HCT116 (cell line): Measurements from ENCODE around the gene DNAJC2. TPM values are rescaled to one million over a fixed set of nuclear protein-coding genes. Genes with fewer than 3 reads are reported as not detected.

Experiments
- ATAC-seq: fragments of 200-7000 bp; cut with Tn5 transposase; 2 replicates; pipeline ENCODE4 v1.9.1; 2020; ENCODE audit warnings: mild to moderate bottlenecking, moderate library complexity
- BruUV-seq: library from RNA; stranded (reverse); fragments of 400-500 nt; replicated peaks from 2 replicates; lab custom pipeline; 2021; lab: Mats Ljungman, UMichigan
- CTCF ChIA-PET: fragments of 300-600 bp; sonication (Branson Sonifier 250); formaldehyde crosslinking; loops from one replicate; lab custom pipeline; 2021; ENCODE audit warnings: antibody characterized with exemption; lab: Charles Lee
- POLR2A ChIA-PET: fragments of 300-600, 350-600 bp; sonication (Branson Sonifier 250); formaldehyde crosslinking; loops from one replicate; lab custom pipeline; 2021; ENCODE audit warnings: antibody characterized with exemption; lab: Charles Lee
- RAD21 ChIA-PET, 2 experiments: fragments of 300-600 bp; sonication (Branson Sonifier 250); formaldehyde crosslinking; loops; one replicate each; lab custom pipeline; 2023; ENCODE audit warnings: low total read pairs in 2 of 2; ENCODE audit not compliant: uncharacterized antibody in 2 of 2, unreplicated experiment in 2 of 2, low non-redundant PET in 1 of 2; lab: Charles Lee
- DNase-seq: peaks from one replicate; pipeline ENCODE4 v3.0.0-alpha.2; 2010; ENCODE audit warnings: low read depth, low spot score
- H2AFZ ChIP-seq: fragments of 200-600 bp; shearing (Covaris generic), sonication (generic); 2 replicates; pipeline ENCODE4 v1.6.1; 2017; ENCODE audit warnings: low read depth, mixed run types, mixed read lengths, antibody characterized with exemption, low read length; ENCODE audit not compliant: poor library complexity, severe bottlenecking
- H3K27ac ChIP-seq: 2 replicates; pipeline ENCODE4 v1.5.1; 2012; ENCODE audit warnings: low read depth, low read length
- H3K27me3 ChIP-seq: fragments of 200-600 bp; sonication (generic); 2 replicates; pipeline ENCODE4 v1.6.1; 2016; ENCODE audit warnings: mixed run types, low read length, mixed read lengths; ENCODE audit not compliant: insufficient read depth
- H3K36me3 ChIP-seq, 2 experiments: fragments of 200-500 bp in 1 of 2; fragments of 200-600 bp in 1 of 2; sonication (Bioruptor generic) in 1 of 2; sonication (generic) in 1 of 2; 2 replicates each; pipeline versions ENCODE4 v1.5.1 to v1.6.1; 2014 to 2016; ENCODE audit warnings: low read length in 2 of 2, inconsistent platforms in 1 of 2, mixed read lengths in 1 of 2, mixed run types in 1 of 2; ENCODE audit not compliant: insufficient read depth in 2 of 2, control insufficient read depth in 1 of 2
- H3K4me1 ChIP-seq, 2 experiments: fragments of 200-600 bp in 1 of 2; sonication (generic) in 1 of 2; 2 replicates each; pipeline versions ENCODE4 v1.5.1 to v1.6.1; 2012 to 2017; ENCODE audit warnings: low read length in 2 of 2, inconsistent platforms in 1 of 2, mild to moderate bottlenecking in 1 of 2, mixed read lengths in 1 of 2, mixed run types in 1 of 2, moderate library complexity in 1 of 2; ENCODE audit not compliant: insufficient read depth in 2 of 2, control insufficient read depth in 1 of 2
- H3K4me2 ChIP-seq: fragments of 200-600 bp; sonication (generic); 2 replicates; pipeline ENCODE4 v1.6.1; 2017; ENCODE audit warnings: mixed run types, low read length, mixed read lengths
- H3K4me3 ChIP-seq, 2 experiments: fragments of 200-600 bp in 1 of 2; sonication (generic) in 1 of 2; replicated peaks in 1 of 2; 2 replicates each; pipeline ENCODE4 v1.5.1; 2011 to 2016; ENCODE audit warnings: low read length in 2 of 2, control low read depth in 1 of 2, low read depth in 1 of 2, mild to moderate bottlenecking in 1 of 2, mixed read lengths in 1 of 2, mixed run types in 1 of 2
- H3K79me2 ChIP-seq: fragments of 200-600 bp; sonication (generic); 2 replicates; pipeline ENCODE4 v1.6.1; 2017; ENCODE audit warnings: mild to moderate bottlenecking, mixed run types, low read length, moderate library complexity, mixed read lengths; ENCODE audit not compliant: insufficient read depth
- H3K9ac ChIP-seq: fragments of 200-600 bp; sonication (generic); 2 replicates; pipeline ENCODE4 v1.6.1; 2016; ENCODE audit warnings: low read length, mixed read lengths
- H3K9me2 ChIP-seq: fragments of 200-600 bp; sonication (generic), shearing (Covaris generic); 2 replicates; pipeline ENCODE4 v1.6.1; 2017; ENCODE audit warnings: mixed run types, mild to moderate bottlenecking, moderate library complexity; ENCODE audit not compliant: insufficient read depth
- H3K9me3 ChIP-seq, 2 experiments: fragments of 200-500 bp in 1 of 2; fragments of 200-600 bp in 1 of 2; sonication (Bioruptor generic) in 1 of 2; sonication (generic) in 1 of 2; 2 replicates each; pipeline ENCODE4 v1.6.1; 2014 to 2017; ENCODE audit warnings: low read length in 2 of 2, mixed read lengths in 2 of 2, inconsistent platforms in 1 of 2, low read depth in 1 of 2, mild to moderate bottlenecking in 1 of 2, mixed run types in 1 of 2, moderate library complexity in 1 of 2; ENCODE audit not compliant: control insufficient read depth in 1 of 2, insufficient read depth in 1 of 2
- H4K20me1 ChIP-seq: fragments of 200-600 bp; sonication (generic), shearing (Covaris generic); 2 replicates; pipeline ENCODE4 v1.6.1; 2017; ENCODE audit warnings: mixed run types, mild to moderate bottlenecking, moderate library complexity; ENCODE audit not compliant: insufficient read depth
- ELF1 ChIP-seq: IDR thresholded peaks from 2 replicates; pipeline ENCODE4 v1.6.1; 2012; ENCODE audit warnings: low read depth, borderline replicate concordance
- EZH2 ChIP-seq: fragments of 200-600 bp; sonication (generic); IDR thresholded peaks from 2 replicates; pipeline ENCODE4 v1.6.1; 2017; ENCODE audit warnings: antibody characterized with exemption, mixed run types
- EZH2phosphoT487 ChIP-seq: fragments of 200-600 bp; IDR thresholded peaks from 2 replicates; pipeline ENCODE4 v1.6.1; 2018; ENCODE audit warnings: antibody characterized with exemption, borderline replicate concordance
- FOSL1 ChIP-seq: IDR thresholded peaks from 2 replicates; pipeline ENCODE4 v1.6.1; 2012; ENCODE audit warnings: low read depth
- POLR2AphosphoS5 ChIP-seq: IDR thresholded peaks from 2 replicates; pipeline ENCODE4 v1.6.1; 2011; ENCODE audit warnings: mild to moderate bottlenecking, low read depth, low read length, moderate library complexity
- RAD21 ChIP-seq: IDR thresholded peaks from 2 replicates; pipeline ENCODE4 v1.6.1; 2012; ENCODE audit warnings: low read depth, mild to moderate bottlenecking
- SIN3A ChIP-seq: IDR thresholded peaks from 2 replicates; pipeline ENCODE4 v1.6.1; 2012; ENCODE audit warnings: low read depth
- SP1 ChIP-seq: IDR thresholded peaks from 2 replicates; pipeline ENCODE4 v1.6.1; 2012; ENCODE audit warnings: low read depth
- SRF ChIP-seq: IDR thresholded peaks from 2 replicates; pipeline ENCODE4 v1.6.1; 2012; ENCODE audit warnings: low read depth
- YY1 ChIP-seq: IDR thresholded peaks from 2 replicates; pipeline ENCODE4 v1.6.1; 2011; ENCODE audit warnings: low read length, low read depth, moderate library complexity, mild to moderate bottlenecking; ENCODE audit not compliant: insufficient replicate concordance; ENCODE audit errors: extremely low read depth
- intact Hi-C: fragments of 100-400 bp; cut with micrococcal nuclease; formaldehyde crosslinking; loops from 2 replicates; pipeline ENCODE4 v1.10.0; 2022
- total RNA-seq: library from RNA; stranded (reverse); gene quantifications from one replicate; pipeline ENCODE4 v1.2.1, GENCODE V29; 2021; ENCODE audit not compliant: unreplicated experiment
- TF ChIP-seq, protein P1 (sequence below): IDR thresholded peaks from 2 replicates; pipeline ENCODE4 v1.6.1; 2012
- TF ChIP-seq, protein P2 (sequence below): IDR thresholded peaks from 2 replicates; pipeline ENCODE4 v1.6.1; 2011; ENCODE audit warnings: mild to moderate bottlenecking, low read length, moderate library complexity; ENCODE audit not compliant: insufficient replicate concordance; ENCODE audit errors: extremely low read depth
- TF ChIP-seq, protein P3 (sequence below): IDR thresholded peaks from 2 replicates; pipeline ENCODE4 v1.6.1; 2012
- TF ChIP-seq, protein P4 (sequence below): IDR thresholded peaks from 2 replicates; pipeline ENCODE4 v1.6.1; 2012; ENCODE audit warnings: low read depth

DNAJC2 gene
- total RNA-seq, 1 experiment from 2014 or later = 40.2 TPM

DNA sequence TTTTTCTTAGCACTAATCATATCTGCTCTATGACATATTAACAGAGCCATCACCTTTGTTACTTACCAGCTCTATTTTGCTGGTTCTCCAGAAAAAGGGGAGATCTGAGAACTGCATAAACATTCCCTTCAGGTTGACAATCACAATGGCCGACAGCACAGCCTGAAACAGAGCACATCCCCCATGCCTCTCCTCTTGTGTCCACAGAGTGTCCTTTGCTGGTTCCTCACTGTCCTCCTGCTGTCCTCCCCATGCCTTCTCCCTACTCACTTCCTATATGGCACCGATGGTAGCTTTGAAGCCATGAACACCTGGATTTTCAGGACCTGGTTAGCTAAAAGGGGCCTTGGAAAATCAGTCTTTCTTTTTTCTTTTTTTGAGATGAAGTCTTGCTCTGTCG is 44.7 kb upstream of the DNAJC2 start:
- no peak overlapping the region for H3K4me2 ChIP-seq
- H2AFZ ChIP-seq = no peak overlapping the region
- H3K4me1 ChIP-seq = no peaks in the 10 kb centered on the region
- no peaks in the 10 kb centered on the region for H3K27me3 ChIP-seq
- no peak overlapping the region for H3K4me3 ChIP-seq
- no peak overlapping the region for H3K27ac ChIP-seq
- no peak for TF ChIP-seq SIN3A
- TF ChIP-seq, protein P1, sequence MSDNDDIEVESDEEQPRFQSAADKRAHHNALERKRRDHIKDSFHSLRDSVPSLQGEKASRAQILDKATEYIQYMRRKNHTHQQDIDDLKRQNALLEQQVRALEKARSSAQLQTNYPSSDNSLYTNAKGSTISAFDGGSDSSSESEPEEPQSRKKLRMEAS = no peak
- no peak for TF ChIP-seq YY1
- no peak for TF ChIP-seq EZH2phosphoT487
- TF ChIP-seq, protein P2, sequence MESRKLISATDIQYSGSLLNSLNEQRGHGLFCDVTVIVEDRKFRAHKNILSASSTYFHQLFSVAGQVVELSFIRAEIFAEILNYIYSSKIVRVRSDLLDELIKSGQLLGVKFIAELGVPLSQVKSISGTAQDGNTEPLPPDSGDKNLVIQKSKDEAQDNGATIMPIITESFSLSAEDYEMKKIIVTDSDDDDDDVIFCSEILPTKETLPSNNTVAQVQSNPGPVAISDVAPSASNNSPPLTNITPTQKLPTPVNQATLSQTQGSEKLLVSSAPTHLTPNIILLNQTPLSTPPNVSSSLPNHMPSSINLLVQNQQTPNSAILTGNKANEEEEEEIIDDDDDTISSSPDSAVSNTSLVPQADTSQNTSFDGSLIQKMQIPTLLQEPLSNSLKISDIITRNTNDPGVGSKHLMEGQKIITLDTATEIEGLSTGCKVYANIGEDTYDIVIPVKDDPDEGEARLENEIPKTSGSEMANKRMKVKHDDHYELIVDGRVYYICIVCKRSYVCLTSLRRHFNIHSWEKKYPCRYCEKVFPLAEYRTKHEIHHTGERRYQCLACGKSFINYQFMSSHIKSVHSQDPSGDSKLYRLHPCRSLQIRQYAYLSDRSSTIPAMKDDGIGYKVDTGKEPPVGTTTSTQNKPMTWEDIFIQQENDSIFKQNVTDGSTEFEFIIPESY = no peak
- no peak for TF ChIP-seq FOSL1
- TF ChIP-seq SRF = no peak
- TF ChIP-seq POLR2AphosphoS5 = no peak
- TF ChIP-seq ELF1 = no peak
- TF ChIP-seq, protein P3, sequence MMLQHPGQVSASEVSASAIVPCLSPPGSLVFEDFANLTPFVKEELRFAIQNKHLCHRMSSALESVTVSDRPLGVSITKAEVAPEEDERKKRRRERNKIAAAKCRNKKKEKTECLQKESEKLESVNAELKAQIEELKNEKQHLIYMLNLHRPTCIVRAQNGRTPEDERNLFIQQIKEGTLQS = no peak
- TF ChIP-seq RAD21 = no peak
- TF ChIP-seq EZH2 = no peak
- TF ChIP-seq SP1 = no peak
- TF ChIP-seq, protein P4, sequence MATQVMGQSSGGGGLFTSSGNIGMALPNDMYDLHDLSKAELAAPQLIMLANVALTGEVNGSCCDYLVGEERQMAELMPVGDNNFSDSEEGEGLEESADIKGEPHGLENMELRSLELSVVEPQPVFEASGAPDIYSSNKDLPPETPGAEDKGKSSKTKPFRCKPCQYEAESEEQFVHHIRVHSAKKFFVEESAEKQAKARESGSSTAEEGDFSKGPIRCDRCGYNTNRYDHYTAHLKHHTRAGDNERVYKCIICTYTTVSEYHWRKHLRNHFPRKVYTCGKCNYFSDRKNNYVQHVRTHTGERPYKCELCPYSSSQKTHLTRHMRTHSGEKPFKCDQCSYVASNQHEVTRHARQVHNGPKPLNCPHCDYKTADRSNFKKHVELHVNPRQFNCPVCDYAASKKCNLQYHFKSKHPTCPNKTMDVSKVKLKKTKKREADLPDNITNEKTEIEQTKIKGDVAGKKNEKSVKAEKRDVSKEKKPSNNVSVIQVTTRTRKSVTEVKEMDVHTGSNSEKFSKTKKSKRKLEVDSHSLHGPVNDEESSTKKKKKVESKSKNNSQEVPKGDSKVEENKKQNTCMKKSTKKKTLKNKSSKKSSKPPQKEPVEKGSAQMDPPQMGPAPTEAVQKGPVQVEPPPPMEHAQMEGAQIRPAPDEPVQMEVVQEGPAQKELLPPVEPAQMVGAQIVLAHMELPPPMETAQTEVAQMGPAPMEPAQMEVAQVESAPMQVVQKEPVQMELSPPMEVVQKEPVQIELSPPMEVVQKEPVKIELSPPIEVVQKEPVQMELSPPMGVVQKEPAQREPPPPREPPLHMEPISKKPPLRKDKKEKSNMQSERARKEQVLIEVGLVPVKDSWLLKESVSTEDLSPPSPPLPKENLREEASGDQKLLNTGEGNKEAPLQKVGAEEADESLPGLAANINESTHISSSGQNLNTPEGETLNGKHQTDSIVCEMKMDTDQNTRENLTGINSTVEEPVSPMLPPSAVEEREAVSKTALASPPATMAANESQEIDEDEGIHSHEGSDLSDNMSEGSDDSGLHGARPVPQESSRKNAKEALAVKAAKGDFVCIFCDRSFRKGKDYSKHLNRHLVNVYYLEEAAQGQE = no peak
- no peaks in the 10 kb centered on the region for H3K79me2 ChIP-seq
- no peaks in the 10 kb centered on the region for H4K20me1 ChIP-seq
- no peak overlapping the region for H3K9ac ChIP-seq
- no peaks in the 10 kb centered on the region for H3K36me3 ChIP-seq
- no peaks in the 10 kb centered on the region for H3K9me3 ChIP-seq
- DNase-seq (no peak), ATAC-seq (no peak)
- ChIA-PET POLR2A (no interaction called here), RAD21 (no interaction called here), CTCF (no interaction called here)
- BruUV-seq = no TSS peak
- intact Hi-C loops = no loop called here
- H3K9me2 ChIP-seq = no peaks in the 10 kb centered on the region
